Fibroblast of skin of left biceps (primary cell): ENCODE measurements around the gene SLC25A5.
A peak's percentile ranks its signal among the peaks of the same experiment; 100 is the strongest.
"Not testable (repeated sequence)": the region's sequence is repeated elsewhere in the genome, so short reads cannot be mapped to it uniquely, and the experiment has no call there.

Source experiments
- DNase-seq, 2 experiments: peaks; one replicate each; pipeline ENCODE4 v3.0.0-alpha.2; 2013; ENCODE audit warnings: low read depth in 2 of 2

SLC25A5 gene

DNA sequence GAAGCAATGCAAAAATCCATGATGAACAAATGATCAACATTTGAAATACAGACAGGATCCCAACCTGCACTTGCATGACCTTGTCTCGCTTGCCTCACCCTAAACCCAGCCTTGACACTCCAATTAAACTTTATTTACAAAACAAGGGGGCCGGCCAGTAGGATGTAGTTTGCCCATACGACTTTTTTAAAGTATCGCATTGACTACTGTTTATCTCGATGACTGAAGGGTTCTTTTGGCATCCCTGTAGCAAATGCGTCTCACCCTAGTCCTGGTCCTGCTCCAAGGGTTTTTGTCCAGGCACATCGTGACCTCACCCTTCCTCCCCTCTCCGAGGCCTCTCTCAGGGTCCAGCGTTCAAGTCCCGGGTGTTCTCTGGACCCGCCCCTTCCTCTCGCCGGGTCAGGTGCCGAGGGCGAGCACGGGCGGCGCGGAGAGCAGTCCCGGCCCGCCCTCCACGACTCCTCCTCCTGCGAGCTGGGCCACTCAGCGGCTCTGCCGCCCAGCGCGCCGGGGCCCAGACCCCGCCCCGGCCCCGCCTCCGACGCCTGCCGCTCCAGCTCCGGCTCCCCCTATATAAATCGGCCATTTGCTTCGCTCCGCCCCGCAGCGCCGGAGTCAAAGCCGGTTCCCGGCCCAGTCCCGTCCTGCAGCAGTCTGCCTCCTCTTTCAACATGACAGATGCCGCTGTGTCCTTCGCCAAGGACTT is at the start of gene SLC25A5:
Gene SLC25A5, plus strand, starts transcription at position 603 of the 709 bp plus-strand sequence. Its CDS starts 72 bp downstream, at position 675.
- peak in 1 of 2 experiments; percentile 30 for DNase-seq

DNA sequence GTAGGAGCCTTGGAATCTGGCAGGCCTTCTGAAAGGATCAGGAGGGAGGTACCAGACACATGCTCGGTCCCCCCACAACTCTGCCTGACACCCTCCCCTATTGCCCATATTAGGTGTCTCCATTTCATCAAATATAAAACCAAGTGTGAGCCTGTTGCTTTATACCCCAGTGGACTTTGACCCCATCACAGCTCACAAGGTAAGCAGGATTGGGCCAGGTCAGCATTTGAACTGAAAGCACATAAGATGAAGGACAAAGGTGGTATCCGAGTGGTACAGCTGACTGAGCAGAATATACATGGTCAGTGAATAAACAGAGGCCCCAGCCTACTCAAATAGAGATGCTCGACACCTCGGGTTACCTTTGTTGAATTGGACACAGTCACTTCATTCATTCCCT is 49.1 kb upstream of the SLC25A5 start:
- no peak for DNase-seq

DNA sequence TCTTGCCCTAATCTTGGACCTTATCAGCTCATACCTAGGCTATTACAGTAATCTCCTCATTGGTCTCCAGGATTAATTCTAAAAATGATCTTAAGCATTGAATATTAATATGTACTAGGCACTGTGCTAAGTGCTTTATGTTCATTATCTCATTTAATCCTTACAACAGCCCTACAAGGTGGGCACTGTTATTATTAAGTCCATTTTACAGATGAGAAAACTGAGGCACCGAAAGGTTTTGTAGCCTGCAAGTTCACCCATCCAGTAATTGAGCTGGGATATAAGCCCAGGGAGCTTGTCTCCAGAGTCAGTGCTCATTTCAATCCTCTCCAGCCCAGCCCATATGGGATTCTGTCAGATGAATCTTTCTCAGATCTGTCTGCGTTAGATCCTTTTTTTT is 48.3 kb upstream of the SLC25A5 start:
- DNase-seq = no peak

DNA sequence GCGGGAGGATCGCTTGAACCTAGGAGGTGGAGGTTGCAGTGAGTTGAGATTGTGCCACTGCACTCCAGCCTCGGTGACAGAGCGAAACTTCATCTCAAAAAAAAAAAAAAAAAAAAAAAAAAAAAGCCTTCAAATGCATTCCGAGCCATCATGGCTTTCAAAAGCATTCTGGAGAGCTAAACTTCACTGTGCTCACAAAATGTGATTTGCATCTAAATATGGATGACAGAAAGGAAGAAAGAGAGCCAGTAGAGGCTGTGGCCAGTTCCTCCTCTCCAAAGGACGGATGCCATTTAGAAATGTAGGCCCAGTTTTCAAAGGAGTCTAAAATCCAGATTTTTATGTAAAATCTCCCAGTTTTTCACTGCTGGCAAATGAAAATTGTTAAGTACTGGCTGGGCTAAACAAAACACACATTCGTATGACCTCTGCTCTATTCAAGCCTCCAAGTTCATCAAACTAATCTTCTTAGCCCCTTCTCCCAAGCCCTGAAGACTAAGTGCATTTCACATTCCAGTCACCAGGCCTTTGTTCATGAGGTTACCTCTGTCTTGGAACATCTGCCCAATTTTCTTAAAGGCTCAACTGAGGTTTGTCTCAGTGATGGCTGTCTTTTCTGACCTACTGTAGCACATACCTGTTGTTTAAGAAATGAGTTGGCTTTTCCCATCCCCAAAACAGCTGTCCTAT is 47.1 kb upstream of the SLC25A5 start:
- DNase-seq = no peak

DNA sequence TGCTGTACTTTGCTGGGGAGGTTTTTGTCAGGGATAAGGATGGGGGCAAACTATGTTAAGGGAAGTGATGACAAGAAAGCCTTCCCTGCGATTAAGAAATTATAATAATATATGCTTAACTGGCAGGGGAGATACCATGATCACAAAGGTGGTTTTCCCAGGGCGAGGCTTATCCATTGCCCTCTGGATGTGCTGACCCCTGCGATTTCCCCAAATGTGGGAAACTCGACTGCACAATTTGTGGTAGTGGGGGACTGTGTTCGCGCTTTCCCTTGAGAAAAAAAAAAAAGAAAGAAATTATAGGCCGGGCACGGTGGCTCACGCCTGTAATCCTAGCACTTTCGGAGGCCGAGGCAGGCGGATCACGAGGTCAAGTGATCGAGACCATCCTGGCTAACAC is 44.6 kb upstream of the SLC25A5 start:
- DNase-seq = no peak

DNA sequence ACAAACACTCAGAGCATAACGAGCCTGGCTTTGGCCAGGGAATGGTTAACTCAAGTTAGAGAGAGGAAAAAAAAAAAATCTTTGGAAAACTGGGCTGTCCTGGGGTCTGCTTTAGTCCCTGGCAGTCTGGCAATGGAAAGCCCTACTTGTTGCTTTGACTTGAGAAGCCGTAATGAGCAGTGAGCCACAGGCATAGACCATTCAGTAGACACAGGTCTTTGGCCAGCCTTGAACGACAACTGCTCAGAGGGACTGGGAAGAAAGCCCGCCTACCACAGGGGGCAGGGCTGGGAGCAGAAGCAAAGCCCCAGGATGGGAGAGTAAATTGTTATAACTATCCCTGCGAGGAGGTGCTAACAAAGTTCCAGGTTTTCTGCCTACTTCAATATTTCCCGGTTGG is 43.2 kb upstream of the SLC25A5 start:
- DNase-seq = no peak

DNA sequence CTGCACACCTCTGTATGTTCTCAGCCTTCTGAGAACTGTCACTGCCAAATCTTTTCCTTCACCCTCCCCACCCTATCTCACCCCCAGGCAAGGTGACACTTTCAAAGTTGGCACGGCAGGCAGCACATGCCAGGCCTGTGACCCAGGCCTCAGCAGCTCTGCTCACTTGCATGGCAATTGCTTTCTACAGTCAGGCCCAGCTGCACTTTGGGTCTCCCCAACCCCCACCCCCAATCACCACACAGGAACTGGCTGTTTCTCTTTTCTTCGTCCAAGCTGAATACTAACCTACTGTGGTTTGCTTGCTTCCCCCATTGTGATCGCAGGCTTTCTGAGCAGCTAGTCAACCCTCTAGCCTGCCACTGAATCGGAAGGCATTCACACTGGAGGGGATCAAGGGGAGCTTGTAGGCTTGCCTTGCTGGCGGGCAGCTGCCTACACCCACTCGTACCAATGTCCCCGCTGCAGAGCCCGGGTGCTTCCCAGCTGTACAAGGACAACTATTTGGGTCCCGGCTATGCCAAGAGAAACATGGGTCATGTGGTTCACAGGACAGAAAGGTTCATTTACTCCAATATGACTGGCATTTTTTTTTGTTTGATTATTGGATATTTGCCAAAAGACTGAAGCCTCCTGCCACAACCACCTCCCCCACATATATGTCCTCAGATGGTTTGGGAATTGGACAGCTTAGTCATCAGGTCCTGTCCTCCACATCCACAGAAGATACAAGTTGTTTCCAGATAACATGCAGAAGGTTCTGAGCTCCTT is 41.0 kb upstream of the SLC25A5 start:
- DNase-seq = no peak

DNA sequence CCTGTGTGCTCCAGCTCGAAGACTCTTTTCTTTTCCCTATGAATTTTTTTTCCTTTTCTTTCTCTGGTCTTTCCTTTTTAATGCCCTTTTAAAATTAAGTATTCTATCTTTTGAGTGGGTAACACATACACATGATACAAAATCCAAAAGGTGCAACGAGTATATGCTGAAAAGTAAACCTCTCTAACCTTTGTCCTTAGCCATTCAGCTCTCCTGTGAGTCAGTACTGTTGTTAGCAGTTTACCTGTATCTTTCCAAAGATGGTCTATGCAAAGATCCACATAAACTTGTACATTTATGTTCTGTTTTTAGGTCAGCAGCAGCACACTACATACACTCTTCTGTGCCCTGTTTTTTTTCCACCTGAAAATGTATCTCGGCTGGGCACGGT is 40.5 kb upstream of the SLC25A5 start:
- no peak for DNase-seq

DNA sequence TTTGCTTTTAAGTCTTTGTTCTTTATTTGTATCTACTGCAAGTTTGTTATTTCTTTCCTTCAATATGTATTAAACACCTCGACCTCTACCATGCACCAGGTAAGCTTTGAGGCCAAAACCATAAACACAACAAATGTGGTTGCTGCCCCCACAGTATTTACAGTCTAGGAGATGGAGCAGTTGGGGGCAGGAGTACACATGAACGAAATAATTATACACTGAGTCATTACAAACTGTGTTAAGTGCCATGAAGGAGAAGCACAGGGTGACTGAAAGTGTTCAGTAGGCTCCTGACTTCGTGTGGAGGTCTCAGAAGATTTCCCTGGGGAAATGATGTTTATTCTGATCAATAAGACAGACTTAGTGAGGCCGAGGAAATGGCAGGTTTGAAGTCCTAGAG is 38.8 kb upstream of the SLC25A5 start:
- no peak for DNase-seq

DNA sequence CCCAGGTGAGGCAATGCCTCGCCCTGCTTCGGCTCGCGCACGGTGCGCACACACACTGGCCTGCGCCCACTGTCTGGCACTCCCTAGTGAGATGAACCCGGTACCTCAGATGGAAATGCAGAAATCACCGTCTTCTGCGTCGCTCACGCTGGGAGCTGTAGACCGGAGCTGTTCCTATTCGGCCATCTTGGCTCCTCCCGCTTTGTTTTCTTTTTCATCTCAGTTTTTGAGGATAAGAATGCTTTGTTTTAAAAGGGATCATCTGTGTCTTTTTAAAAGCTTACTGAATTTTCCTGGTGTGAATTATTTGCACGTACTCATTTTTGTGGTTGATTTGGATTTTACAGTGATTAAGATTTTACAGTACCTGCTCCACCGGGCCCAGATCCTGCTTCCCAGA is 26.9 kb upstream of the SLC25A5 start:
- DNase-seq = not testable (repeated sequence)

DNA sequence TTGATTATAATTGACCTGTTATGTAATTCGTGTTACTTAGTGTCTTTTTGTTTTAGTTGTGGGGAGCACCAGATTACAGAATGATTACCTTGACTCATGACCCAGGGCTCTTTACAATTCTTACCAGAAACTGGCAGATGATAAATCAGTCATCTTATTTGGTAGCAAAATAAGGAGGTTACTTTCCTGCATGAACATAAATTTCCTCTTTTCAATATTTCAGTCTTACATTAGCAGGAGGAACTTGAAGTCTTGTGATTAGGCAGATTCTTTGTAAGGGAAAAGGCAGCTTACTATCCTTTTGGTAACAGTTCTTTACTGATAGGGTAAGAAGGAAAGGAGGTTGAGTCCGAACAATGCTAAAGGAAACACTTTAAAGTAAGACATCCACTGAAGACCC is 26.0 kb upstream of the SLC25A5 start:
- DNase-seq = no peak

DNA sequence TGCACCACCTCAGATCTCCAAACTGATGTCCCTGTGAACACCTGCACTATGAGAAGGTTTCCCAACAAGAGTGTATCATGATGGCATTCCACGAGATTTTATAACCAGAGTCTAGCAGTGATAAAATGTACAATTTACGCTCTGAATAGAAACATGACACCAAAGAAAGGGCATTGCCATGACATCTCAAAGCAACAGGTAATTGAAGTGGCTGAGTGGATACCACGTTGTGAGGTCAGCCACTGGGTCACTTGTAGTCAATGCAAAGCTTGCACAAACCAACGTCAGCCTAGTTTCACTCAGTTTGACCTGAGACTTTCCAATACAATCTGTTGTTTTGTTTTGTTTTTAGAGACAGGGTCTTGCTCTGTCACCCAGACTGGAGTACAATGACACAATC is 15.0 kb upstream of the SLC25A5 start:
- no peak for DNase-seq

DNA sequence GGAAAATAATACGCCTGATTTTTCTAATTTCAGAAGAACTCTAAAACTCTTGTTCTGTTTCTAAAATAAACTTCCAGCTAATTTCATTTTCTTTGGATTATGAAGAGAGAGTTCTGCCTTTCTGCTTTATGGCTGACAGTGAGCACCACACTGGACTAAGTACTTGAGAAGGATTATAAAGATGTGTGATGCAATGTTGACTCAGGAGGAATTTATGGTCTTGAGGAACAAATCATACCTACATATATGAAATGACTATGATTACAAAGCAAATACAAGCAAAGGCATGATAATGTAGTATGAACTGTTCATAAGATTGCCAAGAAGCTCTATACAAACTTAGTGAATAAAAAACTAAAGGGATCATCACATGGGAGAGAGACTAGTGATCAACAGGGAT is 13.0 kb upstream of the SLC25A5 start:
- DNase-seq = no peak

DNA sequence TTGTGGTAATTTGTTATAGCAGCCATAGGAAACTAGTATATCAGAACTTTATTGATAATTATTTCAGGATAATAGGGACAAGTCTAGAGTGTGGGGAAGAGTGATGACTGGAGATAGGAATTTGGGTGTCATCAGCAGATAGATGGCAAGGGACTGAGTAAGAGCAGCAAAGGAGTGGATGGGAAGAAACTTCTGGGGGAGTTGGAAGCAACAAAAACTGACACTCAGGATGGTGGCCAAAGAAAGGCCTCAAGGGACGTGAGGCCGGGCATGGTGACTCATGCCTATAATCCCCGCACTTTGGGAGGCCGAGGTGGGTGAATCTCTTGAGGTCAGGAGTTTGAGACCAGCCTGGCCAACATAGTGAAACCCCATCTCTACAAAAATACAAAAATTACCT is 9.1 kb upstream of the SLC25A5 start:
- DNase-seq = no peak

DNA sequence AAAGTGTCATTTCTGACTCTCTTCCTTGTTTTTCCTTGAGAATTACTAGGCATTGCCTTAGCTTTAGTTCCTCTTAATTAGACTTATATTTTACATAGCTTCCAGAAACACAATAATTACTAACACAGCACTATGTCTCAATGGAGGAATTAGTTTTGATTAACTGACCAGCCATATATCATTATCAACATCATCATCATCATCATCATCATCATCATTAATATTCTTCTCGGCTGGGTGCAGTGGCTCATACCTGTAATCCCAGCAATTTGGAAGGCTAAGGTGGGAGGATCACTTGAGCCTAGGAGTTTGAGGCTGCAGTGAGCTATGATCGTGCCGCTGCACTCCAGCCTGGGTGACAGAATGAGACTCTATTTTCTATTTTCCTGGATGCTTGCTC is 2.7 kb upstream of the SLC25A5 start:
- no peak for DNase-seq

DNA sequence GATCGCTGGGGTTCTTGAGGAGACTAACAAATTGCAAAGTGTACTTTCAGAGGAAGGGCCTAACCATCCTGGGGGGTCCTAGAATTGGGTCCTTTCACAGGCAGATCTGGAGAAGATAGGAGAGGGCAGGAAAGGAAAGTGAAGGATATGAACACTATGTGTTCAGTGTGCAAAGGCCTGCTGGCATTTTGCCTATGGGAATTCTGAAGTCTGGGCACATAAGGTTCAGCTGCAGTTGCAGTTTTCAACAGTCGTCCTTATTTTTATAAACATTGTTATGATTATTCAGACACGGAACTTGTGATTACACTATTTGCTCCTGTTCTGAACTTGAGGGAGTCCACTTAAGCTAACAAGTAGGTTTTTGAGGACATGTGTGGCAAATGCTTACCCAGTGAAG is 1.3 kb upstream of the SLC25A5 start:
- DNase-seq = no peak

DNA sequence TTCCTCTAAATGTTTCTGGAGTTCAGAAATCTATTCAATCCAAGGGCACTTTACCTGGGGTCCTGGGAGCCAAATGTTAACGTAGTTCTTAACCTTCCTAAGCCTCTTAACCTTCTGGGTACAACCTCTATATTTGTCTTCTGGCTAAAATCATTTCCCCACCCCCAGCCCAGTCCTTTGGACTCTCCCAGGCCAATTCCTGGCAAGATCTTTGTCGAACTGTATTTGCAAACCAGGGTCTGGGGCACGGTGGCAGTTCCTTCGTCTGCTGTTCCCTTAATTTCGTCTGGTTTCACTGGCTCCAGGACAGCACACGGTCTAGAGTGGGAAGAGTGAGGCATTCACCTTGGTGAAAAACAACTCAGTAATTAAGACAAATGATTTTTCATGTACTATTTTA is 811 bp upstream of the SLC25A5 start:
- no peak for DNase-seq

DNA sequence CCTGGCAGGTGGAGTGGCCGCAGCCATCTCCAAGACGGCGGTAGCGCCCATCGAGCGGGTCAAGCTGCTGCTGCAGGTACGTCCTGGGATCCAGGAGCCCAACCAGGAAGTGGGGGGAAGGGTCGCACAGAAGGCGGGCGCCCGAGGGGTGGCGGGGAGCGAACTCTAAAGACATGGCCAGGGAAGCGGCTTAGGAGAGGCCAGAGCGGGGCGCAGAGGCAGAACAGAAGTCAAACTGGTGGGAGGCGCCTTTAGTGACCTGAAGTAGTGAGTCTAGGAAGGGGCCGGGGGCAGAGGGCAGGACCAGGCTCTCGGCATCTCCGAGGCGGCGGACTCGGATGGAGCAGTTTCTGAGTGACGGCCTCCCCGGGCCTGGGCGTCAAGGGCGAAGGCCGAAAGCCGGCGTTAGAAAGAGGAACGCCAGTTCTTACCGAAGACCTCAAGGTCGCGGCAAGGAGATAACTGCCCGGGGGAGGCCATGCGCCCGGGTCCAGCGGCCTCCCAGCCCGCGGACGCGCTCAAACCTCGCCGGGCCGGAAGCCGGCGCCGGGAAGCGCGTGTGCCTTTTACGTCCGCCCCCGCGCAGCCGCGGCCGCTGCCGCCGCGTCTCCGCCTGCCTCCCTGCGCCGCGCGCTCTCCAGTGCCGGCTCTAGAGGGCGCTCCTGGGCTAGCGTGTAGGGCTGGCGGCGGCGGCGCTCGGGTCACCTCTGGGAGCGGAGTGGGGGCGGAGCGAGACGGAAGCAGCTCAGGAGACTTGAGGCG is 488 bp downstream of the SLC25A5 start:
- DNase-seq = peak in 1 of 2 experiments; percentile 30

DNA sequence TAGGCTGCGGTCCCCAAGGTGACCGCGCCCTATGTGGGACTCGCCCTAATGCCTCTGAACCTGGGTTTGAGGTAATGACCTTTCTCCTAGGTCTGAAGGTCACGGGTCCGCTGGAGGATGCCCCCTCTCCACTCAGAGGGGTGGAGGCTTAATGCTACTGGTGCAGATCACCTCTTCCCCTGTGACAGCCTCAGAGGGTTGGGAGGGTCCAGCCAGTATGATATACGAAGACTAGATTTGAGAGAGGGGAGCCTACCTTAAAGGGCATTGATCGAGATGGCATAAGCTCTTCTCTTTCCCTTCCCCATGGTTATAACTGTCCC is 1.0 kb downstream of the SLC25A5 start:
- DNase-seq = no peak

DNA sequence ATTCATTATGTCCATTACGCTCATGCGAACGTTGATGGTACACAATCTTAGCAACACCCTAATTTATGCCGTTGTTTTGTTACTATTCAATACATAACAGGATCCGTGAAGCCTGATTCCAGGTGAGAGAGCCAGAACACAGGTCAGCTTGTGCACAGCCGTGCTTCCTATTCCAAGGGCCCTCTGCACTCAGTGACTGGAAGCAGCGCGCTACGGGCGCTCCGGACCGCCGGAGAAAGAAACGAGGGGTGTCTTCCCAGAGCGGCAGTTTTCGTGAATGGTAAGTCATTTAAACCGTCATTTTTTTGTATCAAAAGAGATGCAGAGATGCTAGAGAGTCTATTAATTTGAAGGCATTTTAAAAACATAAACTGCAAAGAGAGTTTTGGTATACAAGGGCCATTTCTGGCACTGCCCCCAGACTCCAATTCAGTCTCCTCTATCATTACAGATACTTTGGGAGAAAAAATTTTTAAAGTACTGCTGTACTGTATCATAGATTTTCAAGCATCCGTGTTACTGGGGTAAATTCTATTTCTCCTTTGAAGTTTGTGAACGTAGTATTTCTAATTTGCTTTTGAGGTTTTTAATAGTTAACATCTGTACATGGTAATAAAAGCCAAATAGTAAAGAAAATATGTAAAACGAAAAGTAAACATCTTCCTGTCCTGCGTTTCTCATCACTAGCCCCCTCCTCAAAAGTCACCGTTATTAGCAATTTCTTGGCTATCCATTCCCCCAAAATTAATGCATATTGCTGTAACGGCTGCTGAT is 6.6 kb downstream of the SLC25A5 start:
- no peak for DNase-seq

DNA sequence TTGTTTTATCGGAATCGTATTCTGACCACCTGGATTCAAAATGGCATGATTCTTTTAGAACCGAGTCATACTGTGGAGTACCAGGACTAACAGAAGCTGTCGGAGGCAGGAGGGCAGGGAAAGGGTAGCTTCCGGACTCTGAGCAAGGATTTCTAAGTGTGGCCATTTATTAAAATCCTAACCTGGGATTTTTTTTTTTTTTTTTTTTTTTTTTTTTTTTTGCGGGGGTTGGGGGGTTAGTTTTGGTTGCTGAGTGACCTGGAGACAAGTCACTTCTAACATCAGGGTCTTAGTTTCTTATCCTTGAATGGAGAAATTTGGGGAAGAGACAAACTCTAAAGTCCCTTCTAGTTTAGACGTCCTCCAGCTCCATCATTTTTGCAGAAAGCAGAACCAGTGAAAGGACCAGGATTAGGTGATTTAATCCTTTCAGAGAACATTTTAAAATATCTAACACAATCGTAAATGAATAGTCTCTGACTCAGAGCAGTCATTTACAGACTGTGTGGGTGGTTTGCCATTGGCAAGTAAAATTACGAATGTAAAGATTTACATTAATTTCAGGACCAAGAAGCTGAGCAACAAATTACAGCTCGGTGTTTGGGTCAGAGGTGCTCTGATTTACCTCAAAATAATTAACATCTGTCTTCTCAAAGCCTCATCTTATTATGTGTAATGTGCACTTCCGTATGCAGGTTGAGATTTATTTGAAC is 7.3 kb downstream of the SLC25A5 start:
- DNase-seq = no peak
